Kidney (tissue), 14 donors: ENCODE measurements around the gene PEX19. TPM values are rescaled to one million over a fixed set of nuclear protein-coding genes. Genes with fewer than 3 reads are reported as not detected.

Experiments used
- DNase-seq, 5 donors: peaks; one replicate each; pipeline ENCODE4 v3.0.0-alpha.2; 2013 to 2020
- FAIRE-seq: peaks from 2 replicates; lab custom pipeline; 2012; peaks lifted over from hg19 to GRCh38; lab: Jason Lieb, UNC
- H3K27ac ChIP-seq, 2 donors: one replicate each; pipeline ENCODE4 v1.7.0; 2013; ENCODE audit warnings: low read depth in 2 of 2, low read length in 2 of 2, inconsistent platforms in 1 of 2
- H3K27me3 ChIP-seq: one replicate; pipeline ENCODE4 v1.7.1; 2013; ENCODE audit warnings: low read length, inconsistent platforms; ENCODE audit not compliant: control insufficient read depth, insufficient read depth
- H3K36me3 ChIP-seq, 3 donors: one replicate each; pipeline versions ENCODE4 v1.7.0 to v1.7.1; 2013; ENCODE audit warnings: low read length in 3 of 3, control low read depth in 1 of 3, inconsistent platforms in 1 of 3; ENCODE audit not compliant: insufficient read depth in 3 of 3, control insufficient read depth in 2 of 3
- H3K4me1 ChIP-seq, 3 donors: one replicate each; pipeline versions ENCODE4 v1.7.0 to v1.7.1; 2013; ENCODE audit warnings: low read length in 3 of 3, inconsistent platforms in 1 of 3, low read depth in 1 of 3; ENCODE audit not compliant: control insufficient read depth in 2 of 3, insufficient read depth in 2 of 3
- H3K4me3 ChIP-seq, 3 donors: one replicate each; pipeline versions ENCODE4 v1.7.0 to v1.8.1; 2013; ENCODE audit warnings: low read length in 3 of 3, control low read depth in 1 of 3, inconsistent platforms in 1 of 3
- H3K9ac ChIP-seq, 3 donors: one replicate each; pipeline versions ENCODE4 v1.7.0 to v1.7.1; 2013; ENCODE audit warnings: low read length in 3 of 3, control low read depth in 1 of 3, inconsistent platforms in 1 of 3
- H3K9me3 ChIP-seq, 3 donors: one replicate each; pipeline versions ENCODE4 v1.7.0 to v1.7.1; 2013; ENCODE audit warnings: low read length in 3 of 3, control low read depth in 1 of 3, inconsistent platforms in 1 of 3; ENCODE audit not compliant: control insufficient read depth in 2 of 3, insufficient read depth in 1 of 3
- CTCF ChIP-seq: IDR thresholded peaks from 3 replicates; pipeline ENCODE4 v1.5.1; 2012; ENCODE audit warnings: mild to moderate bottlenecking, moderate library complexity, borderline replicate concordance; ENCODE audit not compliant: insufficient read depth; ENCODE audit errors: extremely low read depth
- intact Hi-C: fragments of 100-400 bp; cut with DNase I; formaldehyde crosslinking; loops from one replicate; pipeline ENCODE4 v1.11.1; 2022
- polyA plus RNA-seq: library from polyadenylated mRNA; stranded (reverse); fragments of 350-450 nt; fragmentation: Illumina TruSeq; extraction: RNeasy Lipid Tissue Mini Kit (QIAGEN cat#74804); gene quantifications from one replicate; pipeline ENCODE4 v1.2.3, GENCODE V29; 2014; ENCODE audit warnings: low read depth, low replicate concordance; ENCODE audit not compliant: insufficient read depth
- total RNA-seq: library from RNA; stranded (reverse); fragmentation: NEBNext Ultra II Directional; extraction: Animal tissue kit (Norgen Biotek cat#: 25700); gene quantifications from one replicate; pipeline ENCODE4 v1.2.1, GENCODE V29; 2021
- donor health status: control.
- donor health status: control.
- donor health status: control.
- donor health status: control.
- donor health status: control.
- donor health status: DM: yes; HTN: yes; CAD: no.
- donor health status: Normal renal cell carcinoma (clear cell type).

PEX19 gene
- total and polyA plus RNA-seq, 2 donors from 2014 or later: 49.8 to 67.9 TPM

DNA sequence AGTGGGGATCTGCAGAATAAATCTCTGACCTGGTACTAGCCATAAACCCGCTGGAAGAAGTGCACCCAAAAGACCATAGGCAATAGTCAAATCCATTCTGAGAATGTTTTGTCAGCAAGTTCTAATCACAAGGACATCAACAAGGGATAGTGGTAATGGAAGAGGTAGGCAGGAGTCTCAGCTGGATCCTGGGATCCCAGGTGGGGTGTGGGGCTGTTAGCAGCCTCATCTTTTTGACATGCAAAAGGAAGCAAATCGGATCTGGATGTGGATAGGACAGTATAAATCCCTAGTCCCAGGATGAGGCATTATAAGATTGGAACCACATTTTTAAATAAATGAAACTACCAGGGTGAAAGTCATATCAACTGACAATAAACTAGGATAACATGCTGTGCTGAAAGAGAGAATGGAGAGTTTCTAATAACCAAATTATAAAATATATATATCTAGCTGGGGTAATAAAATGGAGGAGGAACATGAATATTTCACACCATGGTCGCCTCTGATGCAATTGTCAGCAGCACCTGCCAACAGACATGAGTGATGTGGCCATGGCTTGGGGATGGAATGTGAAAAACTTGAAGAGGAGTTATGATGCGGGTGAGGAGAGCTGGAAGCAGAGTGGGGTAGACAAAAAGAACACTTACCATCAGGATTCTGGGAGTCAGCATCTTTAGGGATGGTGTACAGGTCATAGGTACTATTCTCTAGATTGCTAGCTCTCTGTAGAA, 23.7 kb upstream of the PEX19 start:
- DNase-seq (no peak), FAIRE-seq (no peak)
- intact Hi-C loops: no loop called here
- Histone ChIP-seq H3K4me1 (no peaks in the 10 kb centered on the region), H3K27me3 (no peaks in the 10 kb centered on the region), H3K9ac (no peak overlapping the region), H3K4me3 (no peak overlapping the region), H3K27ac (no peak overlapping the region), H3K36me3 (peaks cover 13 to 73% (median 56%) of the 10 kb centered on the region in 3 donors), H3K9me3 (no peaks in the 10 kb centered on the region)
- TF ChIP-seq CTCF: no peak

GRCh38 chr1:160307118-160307791, 22.3 kb upstream of the PEX19 start:
- no peak overlapping the region for H3K27ac ChIP-seq
- intact Hi-C loops: no loop called here
- no peak overlapping the region for H3K9ac ChIP-seq
- TF ChIP-seq CTCF: no peak
- FAIRE-seq: no peak
- H3K4me1 ChIP-seq: no peaks in the 10 kb centered on the region
- DNase-seq: no peak
- no peak overlapping the region for H3K4me3 ChIP-seq
- H3K27me3 ChIP-seq: no peaks in the 10 kb centered on the region
- no peaks in the 10 kb centered on the region for H3K9me3 ChIP-seq
- peaks cover 12 to 67% (median 47%) of the 10 kb centered on the region in 3 donors for H3K36me3 ChIP-seq

GRCh38 chr1:160300173-160300572, 15.2 kb upstream of the PEX19 start:
- TF ChIP-seq CTCF: no peak
- H3K4me3 ChIP-seq: no peak overlapping the region
- DNase-seq (no peak), FAIRE-seq (no peak)
- H3K4me1 ChIP-seq: no peaks in the 10 kb centered on the region
- H3K27ac ChIP-seq: no peak overlapping the region
- no peak overlapping the region for H3K9ac ChIP-seq
- intact Hi-C loops: no loop called here
- H3K27me3 ChIP-seq: no peaks in the 10 kb centered on the region
- H3K36me3 ChIP-seq: peaks cover 19 to 56% (median 34%) of the 10 kb centered on the region in 3 donors
- H3K9me3 ChIP-seq: no peaks in the 10 kb centered on the region
